ENCODE measurements around the gene BCAR1. TPM values are rescaled to one million over a fixed set of nuclear protein-coding genes. Genes with fewer than 3 reads are reported as not detected.

BCAR1 gene
- total and polyA plus RNA-seq, 10 of the 15 experiments (the other 5 are each of a cell fraction or from before 2014, with no cell fraction given): 0.13 to 14.1 (median 2.8) TPM; not detected in 1

DNA sequence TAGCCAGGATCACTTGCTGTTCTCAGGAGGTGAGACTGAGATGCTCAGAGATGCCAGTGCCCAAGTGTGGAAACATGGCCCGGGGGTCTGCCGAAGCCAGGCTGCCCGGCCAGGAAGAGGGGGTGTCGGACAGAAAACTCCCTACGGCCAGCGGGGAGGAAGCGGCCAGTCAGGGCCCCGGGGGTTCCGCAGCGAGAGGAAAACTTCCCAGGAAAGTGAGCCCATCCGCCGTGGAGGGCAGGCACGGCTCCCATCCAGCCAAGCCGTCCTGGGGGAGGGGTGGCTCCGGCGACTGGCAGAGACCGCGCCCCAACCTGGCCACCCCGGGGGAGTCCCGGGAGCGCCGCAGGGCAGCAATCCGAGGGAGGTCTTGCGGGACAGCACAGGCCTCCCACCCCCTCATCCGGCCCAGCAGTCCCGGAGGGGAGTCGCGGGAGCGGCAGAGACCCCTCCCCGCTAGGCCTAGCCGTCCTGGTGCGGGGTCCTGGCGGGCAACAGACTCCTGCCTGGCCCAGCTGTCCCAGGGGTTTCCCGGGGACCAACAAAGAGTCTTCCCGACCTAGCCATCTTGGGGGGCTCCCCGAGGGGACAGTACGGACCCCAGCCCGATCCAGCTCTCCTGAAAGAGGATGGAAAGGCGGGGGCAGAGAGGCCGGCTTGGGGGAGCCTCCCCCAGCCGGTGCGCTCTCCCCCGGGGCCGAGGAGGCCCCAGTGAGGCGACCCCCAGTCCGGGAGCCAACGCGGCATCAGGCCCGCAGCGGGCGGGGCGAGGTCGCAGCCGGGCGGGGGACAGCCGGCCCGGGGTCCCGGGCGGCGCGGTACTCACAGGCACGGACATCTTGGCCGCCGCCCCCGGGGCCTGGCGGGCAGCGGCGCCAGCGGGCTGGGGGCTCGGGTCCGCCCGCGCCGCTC is 13.8 kb upstream of the BCAR1 start:
- H3K27ac ChIP-seq (ENCODE audit: control insufficient read depth, insufficient read depth): peak overlapping the region; percentile 55; the same call in 1 of the 2 replicates
- in situ Hi-C loops (cut with MboI): no loop called here
- FAIRE-seq (no peak), ATAC-seq (peak; percentile 28), DNase-seq (ENCODE audit: low read depth, low spot score) (no peak)
- 12% methylated on average over 54 of the region's 74 CpGs for WGBS (ENCODE audit: insufficient coverage, insufficient replicate concordance, low lambda C conversion rate, missing lambda C conversion rate)
- H4K20me1 ChIP-seq (ENCODE audit: control insufficient read depth, insufficient read depth): no peaks in the 10 kb centered on the region
- peak overlapping the region; percentile 96 for H3K4me3 ChIP-seq
- POLR2A ChIA-PET: interaction anchor here (1.1 to 1.3 kb wide), 3 partner anchors 10 to 114 kb away, joined by 3 read pairs; no protein-coding TSS in a partner anchor
- no peaks in the 10 kb centered on the region; the same call in 2 of the 3 replicates for H3K9me3 ChIP-seq (replicated peaks; ENCODE audit: control insufficient read depth, insufficient read depth, low read length)
- H3K79me2 ChIP-seq (ENCODE audit: control insufficient read depth, insufficient read depth, low read length): peaks cover 9% of the 10 kb centered on the region
- no peaks in the 10 kb centered on the region; a peak in 1 of 4 replicates for H3K27me3 ChIP-seq (replicated peaks in 1 of 2; ENCODE audit: control insufficient read depth in 2 of 2, insufficient read depth in 2 of 2, low read length in 1 of 2)
- peak overlapping the region; percentile 82 for H3K4me2 ChIP-seq (ENCODE audit: control insufficient read depth, insufficient read depth)
- RAD21 ChIA-PET (ENCODE audit: unreplicated experiment): interaction anchor here (1.0 to 1.4 kb wide), 3 partner anchors 40 to 120 kb away, joined by 4 to 6 read pairs (median 5); no protein-coding TSS in a partner anchor
- SMC1A ChIA-PET (ENCODE audit: uncharacterized antibody, unreplicated experiment): no interaction called here
- H2AFZ ChIP-seq (ENCODE audit: control insufficient read depth, low read depth, low read length): peak overlapping the region; percentile 86
- peaks cover 8% of the 10 kb centered on the region; the same call in 1 of the 2 replicates for H3K4me1 ChIP-seq (ENCODE audit: control insufficient read depth, insufficient read depth, low read length)
- TF ChIP-seq IKZF1 (conservative IDR thresholded peaks at IDR 0.05) (0 out of 2 replicates have a peak, but pooled peaks have one; percentile 60), SUZ12 (IDR thresholded peaks at IDR 0.05; ENCODE audit: unreplicated experiment) (no peak), YY1 (IDR thresholded peaks at IDR 0.05; ENCODE audit: low read depth, low read length) (0 out of 2 replicates have a peak, but pooled peaks have one; percentile 25), GATAD2B (conservative IDR thresholded peaks at IDR 0.05; ENCODE audit: low read depth) (peak; percentile 78; the same call in 1 of the 2 replicates), RFX5 (IDR thresholded peaks at IDR 0.05; ENCODE audit: low read depth, low read length) (no peak), LARP7 (IDR thresholded peaks at IDR 0.05) (0 out of 2 replicates have a peak, but pooled peaks have one; percentile 79), NFXL1 (IDR thresholded peaks at IDR 0.05; ENCODE audit: borderline replicate concordance) (no peak)
- TF ChIP-seq, protein P1, sequence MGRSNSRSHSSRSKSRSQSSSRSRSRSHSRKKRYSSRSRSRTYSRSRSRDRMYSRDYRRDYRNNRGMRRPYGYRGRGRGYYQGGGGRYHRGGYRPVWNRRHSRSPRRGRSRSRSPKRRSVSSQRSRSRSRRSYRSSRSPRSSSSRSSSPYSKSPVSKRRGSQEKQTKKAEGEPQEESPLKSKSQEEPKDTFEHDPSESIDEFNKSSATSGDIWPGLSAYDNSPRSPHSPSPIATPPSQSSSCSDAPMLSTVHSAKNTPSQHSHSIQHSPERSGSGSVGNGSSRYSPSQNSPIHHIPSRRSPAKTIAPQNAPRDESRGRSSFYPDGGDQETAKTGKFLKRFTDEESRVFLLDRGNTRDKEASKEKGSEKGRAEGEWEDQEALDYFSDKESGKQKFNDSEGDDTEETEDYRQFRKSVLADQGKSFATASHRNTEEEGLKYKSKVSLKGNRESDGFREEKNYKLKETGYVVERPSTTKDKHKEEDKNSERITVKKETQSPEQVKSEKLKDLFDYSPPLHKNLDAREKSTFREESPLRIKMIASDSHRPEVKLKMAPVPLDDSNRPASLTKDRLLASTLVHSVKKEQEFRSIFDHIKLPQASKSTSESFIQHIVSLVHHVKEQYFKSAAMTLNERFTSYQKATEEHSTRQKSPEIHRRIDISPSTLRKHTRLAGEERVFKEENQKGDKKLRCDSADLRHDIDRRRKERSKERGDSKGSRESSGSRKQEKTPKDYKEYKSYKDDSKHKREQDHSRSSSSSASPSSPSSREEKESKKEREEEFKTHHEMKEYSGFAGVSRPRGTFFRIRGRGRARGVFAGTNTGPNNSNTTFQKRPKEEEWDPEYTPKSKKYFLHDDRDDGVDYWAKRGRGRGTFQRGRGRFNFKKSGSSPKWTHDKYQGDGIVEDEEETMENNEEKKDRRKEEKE (IDR thresholded peaks at IDR 0.05): 0 out of 2 replicates have a peak, but pooled peaks have one; percentile 32
- CTCF ChIA-PET: interaction anchor here (0.6 to 1.5 kb wide), 2 partner anchors 95 to 120 kb away, joined by 3 to 6 read pairs; no protein-coding TSS in a partner anchor
- BruUV-seq (replicated peaks): no TSS peak
- H3K9ac ChIP-seq (ENCODE audit: control insufficient read depth, insufficient read depth, low read length): peak overlapping the region; percentile 87
- no peaks in the 10 kb centered on the region for H3K36me3 ChIP-seq (ENCODE audit: control insufficient read depth in 2 of 2, insufficient read depth in 2 of 2, low read length in 1 of 2)
- intact Hi-C loops (cut with micrococcal nuclease; ENCODE audit: unreplicated experiment): no loop called here
